HG03025 (cell line): Measurements from ENCODE around the gene MED15.

ENCODE experiments used
- ATAC-seq: cut with Tn5 transposase; IDR thresholded peaks from one replicate; pipeline ENCODE4 v1.9.1; 2021; ENCODE audit warnings: mild to moderate bottlenecking, moderate library complexity; ENCODE audit not compliant: unreplicated experiment, low FRiP score

Gene MED15

DNA sequence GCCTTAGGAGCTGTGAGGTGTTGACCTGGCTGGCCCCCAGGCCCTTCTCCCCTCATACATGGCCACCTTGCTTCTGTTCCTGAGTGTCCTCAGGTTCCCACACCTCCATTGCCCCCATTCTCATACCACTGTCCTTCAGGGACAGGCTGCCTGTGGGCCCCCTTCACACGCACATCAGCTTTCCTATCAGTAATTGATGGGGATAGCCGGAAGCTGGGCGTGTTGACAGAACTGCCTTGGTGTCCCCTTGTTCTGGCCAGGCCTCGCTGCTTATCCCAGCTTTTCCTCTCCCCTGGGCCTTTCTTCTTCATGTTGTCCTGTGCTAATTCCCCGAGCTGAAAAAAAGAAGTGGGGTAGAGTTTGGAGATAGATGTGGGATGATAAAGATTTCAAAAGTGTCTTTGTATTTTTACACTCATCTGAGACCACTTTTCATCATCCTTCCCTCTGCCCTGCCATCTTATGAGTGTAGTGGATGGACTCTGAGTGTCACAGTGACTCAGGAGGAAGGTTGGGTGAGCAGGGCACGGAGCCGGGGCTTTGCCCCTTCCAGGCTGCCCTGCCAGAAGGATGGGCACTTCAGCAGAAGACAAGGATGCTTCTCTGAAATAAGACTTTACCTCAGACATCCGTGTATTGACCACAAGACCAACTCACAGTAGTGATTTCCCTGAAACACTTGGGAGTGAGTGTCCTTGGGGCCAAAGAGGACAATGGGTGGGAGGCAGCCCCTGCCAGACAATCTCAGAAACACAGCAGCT, 42.8 kb downstream of the MED15 start:
- ATAC-seq: no peak

DNA sequence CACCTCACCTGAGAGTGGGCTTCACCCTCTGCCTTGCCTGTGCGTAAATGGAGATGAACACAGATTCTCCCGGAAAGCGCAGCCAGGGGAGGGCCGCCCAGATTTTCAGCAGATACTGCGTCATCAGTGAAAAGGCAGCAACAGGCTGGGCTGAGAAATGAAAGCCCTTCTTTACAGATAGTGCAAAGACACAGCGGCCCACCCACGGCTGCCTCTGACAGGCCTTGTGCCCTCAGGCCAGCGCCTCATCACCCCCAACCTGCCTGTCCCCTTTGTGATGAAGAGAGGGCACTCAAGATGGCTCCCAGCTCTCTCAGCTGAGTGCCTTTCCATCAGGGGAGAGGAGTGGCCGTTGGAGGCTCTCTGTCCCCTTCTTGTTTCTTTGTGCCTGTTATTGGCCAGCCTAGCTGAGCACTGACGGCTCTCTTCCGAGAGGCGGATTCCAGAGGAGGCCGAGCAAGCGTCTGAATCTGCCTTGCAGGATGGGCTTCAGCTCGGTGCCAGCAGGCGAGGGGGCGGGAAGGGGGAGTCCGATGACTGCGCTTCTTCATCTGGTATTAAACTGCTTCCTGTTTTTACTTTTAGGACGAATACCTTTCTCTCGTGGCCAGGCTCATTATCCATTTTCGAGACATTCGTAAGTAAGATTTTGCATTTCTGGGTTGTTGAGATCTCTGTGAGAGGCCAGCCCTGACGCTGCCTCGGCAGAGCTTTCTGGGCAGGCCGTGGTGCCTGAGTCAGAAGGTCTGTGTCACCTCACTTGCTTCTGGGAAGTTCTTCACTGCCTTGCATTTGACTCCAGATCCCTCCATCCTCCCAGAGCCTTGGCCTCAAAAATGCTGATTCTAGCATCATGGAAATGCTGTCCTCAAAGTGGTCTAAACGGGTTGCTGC, 43.7 kb downstream of the MED15 start:
- ATAC-seq: no peak

DNA sequence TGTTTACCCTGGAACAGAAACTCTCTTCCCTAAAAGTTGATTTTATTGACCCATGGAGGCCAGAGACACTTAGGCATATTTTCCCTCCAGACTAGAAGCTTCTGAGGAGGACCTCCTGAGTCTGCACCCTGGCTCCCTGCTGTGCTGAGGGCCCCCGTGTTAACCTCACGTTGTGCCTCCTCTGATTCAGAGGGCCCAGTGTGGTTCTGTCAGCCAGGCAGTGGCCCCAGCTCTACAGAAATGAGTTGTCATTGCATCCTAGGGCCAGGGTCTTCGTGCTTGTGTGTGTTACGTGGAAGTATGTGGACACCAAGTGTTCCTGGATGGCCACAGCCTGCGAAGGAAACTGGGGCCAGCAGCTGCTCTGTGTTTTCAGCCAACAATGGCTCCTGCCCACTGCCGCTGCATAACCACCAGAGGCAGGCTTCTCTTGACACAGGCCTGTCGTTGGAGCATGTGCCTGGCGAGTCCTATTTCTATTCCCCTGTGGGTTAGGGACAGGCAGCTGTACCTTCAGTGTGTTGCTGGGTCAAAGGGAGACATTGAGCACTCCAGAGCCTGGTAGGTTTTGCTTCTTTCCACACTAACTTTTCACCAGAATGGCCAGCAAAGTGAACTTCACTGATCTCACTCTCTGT, 44.5 kb downstream of the MED15 start:
- ATAC-seq: no peak

DNA sequence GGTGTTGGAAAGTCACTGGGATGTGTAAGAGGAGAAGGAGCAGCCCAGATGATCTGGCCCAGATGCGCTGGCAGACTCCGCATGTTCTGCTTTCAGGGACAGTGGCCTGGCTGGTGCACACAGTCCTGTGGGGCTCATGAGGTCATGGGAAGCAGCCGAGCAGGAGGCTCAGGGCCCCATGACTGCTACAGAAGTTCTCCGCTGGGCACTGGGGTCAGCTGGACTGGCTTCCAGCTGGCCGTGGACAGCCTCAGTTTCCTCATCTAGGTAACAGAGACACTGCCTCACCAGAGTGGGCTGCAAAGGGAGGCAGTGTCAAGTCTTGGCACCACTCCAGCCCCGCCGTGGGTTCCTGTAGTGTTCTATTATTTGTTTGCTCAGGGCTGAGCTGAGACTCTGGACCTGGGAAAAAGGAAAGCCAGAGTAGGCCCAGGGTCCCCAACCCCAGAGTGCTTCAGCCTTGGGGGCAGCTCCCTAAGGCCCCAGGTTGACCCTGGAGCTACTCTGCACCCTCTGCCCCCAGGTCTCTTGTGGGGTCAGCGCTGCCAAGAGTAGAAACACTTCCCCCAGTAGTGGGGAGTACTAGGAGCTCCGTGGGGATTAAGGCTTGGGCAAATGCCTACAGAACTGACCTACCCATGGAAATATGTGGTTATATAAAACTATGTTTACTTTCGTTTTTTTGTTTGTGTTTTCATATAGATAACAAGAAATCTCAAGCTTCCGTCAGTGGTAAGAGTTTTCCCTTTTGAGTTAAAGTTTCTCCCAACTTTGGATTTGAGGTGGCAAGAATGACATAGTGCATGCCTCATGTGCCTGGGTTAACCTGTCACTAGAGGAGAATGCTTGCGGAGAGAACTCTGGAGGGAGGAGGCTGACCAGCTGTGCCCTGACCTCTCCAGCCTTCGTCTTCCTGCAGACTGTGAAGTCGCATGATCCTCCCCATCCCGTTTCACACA, 45.3 kb downstream of the MED15 start:
- ATAC-seq: no peak

DNA sequence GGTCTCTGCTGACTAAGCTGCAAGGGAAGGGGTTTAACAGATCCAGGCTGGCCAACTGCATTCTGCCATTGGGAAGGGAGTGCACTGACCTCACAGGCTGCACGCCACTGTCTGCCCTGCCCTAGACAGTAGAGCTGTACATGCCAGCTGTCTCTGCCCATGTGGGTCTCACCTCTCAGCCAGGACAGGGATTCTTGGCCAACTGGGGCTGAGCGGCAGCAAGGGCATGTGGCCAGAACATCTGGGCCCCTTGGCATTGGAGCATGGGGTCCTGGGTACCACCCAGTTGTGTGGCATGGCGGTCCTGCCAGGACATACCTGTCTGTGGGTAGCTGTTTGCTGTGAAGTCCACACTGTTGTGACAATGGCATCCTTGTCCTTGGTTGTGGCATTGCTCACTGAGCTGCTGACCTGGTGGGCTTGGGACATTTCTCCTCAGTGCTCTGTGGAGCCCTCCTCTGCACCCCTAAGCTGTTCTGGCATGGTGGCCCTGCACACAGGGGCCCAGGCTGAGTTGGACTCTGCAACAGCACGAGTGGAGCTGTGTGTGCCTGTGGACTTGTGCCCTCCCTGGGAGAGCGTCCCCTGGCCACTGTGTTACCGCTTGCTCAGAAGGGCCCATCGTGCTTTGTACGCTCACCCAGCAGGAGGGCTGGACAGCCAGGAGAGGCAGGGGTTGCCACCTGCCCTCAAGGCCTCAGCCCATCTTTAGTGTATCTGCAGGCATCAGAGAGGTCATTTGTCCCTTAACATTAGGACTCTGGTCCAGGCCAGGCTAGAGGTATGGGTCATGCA, 46.7 kb downstream of the MED15 start:
- ATAC-seq: no peak

DNA sequence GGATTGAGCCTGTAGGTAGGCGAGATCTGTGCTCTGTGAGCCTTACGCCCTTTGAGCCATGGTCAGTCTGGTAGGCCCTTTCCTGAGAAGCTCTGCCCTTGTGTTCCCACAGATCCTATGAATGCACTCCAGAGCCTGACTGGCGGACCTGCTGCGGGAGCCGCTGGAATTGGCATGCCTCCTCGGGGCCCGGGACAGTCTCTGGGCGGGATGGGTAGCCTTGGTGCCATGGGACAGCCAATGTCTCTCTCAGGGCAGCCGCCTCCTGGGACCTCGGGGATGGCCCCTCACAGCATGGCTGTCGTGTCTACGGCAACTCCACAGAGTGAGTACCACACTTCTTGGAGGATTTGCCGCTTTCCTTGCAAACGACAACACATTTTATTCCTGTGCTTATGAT, 47.4 kb downstream of the MED15 start:
- no peak for ATAC-seq

DNA sequence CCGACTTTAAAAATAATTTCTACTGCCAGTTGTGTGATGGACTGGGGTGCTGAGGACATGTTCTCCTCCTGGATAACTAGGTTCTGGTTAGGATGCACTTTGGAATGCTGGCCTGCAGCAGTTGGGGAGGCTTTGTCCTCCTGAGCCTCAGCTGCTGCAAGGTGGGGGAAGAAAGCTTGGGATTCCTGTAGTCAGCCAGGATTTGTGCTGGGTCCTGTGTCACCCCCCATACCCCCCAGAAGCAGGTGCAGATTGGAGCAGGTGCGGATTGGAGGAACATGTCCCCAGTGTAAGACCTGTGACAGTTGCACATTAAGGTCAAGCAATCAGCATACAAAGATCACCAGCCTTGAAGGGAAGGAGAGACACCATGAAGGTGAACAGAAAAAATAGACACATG, 51.1 kb downstream of the MED15 start:
- no peak for ATAC-seq

DNA sequence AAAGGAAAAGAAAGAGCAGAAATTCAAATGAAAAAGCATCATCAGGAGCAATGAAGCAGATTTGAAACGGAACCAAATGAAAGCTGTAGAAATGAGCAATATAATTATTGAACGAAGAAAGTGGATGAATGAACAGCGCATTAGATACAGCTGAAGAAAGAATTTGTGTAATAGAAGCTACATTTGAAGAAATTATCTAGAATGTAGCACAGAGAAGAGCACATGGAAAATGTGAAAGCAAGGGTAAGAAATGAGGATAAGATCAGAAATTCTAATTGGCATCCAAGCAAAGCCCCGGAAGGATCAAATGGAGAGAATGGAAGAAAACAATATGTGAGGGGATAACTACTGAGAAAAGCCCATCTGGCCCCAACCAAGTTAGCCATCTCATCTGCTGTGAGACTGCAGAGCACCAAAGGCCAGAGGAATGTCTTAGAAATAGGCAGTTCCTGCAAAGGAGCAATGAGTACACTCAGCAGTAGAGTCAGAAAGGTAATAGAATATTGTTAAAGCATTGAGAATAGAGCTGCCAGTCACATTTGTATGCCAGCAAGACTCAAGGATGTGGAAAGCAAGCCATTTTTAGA, 51.9 kb downstream of the MED15 start:
- ATAC-seq: no peak

DNA sequence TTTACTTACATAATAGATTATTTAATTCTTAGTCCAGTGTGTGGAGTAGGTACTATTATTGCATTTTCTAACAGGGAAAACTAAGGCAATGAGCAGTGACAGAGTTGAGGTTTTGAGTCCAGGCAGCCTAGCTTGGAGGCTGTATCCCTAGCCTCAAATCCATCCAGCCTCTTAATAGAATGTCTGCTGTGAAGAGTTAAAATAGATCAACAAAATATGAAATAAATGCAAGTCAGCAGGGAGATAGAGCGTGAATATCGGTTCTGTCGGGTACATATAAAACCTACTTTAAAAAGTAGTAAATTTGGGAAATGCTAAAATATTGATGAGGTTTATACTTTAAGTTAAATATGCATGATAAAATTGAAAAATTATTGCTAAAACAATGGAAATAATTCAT, 53.3 kb downstream of the MED15 start:
- ATAC-seq: no peak

DNA sequence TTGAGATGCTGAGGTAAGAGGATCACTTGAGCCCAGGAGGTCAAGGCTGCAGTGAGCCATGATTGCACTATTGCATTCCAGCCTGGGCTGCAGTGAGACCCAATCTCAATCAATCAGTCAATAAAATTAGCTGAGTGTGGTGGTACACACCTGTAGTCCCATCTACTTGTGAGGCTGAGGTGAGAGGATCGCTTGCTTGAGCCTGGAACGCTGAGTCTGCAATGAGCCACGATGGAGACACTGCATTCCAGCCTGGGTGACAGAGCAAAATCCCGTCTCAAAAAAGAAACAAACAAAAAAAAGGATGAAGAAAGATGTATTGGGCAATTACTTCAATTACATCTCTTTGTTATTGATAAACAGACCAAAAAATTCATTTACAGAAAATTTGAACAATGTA, 54.5 kb downstream of the MED15 start:
- no peak for ATAC-seq

DNA sequence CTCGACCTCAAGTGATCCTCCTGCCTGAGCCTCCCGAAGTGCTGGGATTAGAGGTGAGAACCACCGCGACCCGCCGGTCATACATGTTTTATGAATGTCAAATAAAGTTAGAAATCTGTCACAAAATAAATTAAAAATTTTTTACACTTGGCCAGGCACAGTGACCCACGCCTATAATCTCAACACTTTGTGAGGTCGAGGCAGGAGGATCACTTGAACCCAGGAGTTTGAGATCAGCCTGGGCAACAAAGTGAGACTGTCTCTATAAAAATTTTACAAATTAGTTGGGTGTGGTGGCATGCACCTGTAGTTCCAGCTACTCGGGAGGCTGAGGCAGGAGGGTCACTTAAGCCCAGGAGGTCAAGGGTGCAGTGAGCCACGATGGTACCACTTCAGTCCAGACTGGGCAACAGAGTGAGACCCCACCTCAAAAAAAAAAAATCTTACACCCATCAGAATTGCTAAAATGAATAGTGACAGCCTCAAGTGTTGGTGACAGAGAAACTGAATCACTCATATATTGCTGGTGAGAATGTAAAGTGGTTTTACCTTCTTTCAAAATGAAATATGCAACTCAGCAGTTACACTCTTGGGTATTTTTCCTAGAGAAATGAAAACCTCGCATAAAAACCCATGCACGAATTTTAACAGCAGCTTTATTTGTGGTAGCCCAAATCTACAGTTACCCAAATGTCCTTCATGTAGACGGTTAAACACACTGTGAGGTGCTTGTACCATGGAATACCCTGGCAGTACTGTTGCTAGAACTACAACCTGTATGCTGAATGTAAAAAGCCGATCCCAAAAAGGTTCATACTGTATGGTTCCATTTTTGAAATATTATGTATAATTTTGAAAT, 55.4 kb downstream of the MED15 start:
- ATAC-seq: no peak

DNA sequence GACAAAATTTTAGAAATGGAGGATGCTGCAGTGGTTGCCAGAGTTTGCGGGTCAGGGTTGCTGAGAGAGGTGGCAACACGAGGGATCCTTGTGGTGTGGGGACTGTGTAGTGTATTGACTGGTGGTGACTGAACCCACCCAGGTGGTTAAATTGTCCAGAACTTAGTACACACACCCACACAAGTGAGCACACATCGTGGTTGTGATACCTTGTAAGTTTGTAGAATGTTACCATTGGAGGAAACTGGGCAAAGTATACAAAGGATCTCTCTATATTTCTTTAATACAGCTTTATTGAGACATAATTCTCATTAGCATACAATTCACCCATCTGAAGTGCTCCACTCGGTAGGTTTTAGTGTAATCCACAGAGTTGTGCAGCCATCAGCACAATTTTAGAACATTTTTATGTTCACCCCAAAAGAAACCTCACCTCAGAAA, 56.1 kb downstream of the MED15 start:
- no peak for ATAC-seq

DNA sequence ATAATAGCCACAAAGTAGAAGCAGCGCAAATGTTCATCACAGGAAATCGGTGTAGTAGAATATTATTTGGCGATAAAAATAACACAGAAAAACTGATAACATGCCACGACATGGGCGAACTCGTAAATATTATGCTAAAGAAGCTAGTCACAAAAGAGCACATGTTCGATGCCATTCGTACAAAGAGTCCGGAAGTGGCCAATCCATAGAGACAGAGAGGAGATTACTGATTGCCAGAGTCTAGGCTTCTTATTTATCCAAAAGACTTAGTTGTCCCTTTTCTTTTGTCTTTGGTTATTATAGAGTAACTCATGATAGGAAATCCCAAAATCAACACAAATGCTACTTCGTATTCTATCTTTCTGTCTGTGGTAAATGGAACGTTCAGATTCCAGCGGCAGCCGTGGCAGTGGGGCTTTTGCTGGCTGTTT, 56.5 kb downstream of the MED15 start:
- ATAC-seq: no peak

DNA sequence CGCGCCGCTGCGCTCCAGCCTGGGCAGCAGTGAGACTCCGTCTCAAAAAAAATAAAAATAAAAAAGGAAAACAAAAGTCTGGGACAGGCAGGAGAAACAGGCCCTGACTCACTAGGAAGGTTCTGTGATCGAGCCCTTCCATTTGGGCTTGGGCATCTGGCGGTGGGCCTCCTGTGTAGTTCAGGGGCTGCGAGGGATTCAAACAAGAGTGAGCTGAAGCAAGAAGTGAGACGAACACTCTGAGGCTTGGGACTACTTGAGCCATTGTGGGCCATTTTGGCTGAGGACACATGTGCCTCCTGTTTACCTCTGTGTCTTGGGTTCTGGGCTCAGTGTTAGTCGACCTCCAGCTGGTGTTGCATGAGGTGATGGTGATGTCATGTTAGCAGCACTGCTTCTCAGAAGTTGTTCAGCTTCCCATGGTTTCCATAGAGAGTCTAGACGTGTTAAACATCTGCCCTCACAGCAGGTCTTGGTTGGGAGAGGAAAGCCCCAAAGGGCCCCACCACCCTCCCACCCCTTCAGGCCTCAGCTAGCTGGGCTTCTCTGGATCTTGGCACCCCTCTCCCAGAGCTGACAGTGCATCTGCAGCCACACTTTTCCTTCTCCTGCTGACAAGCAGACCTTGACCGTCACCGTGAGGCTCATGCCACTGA, 57.8 kb downstream of the MED15 start:
- no peak for ATAC-seq

DNA sequence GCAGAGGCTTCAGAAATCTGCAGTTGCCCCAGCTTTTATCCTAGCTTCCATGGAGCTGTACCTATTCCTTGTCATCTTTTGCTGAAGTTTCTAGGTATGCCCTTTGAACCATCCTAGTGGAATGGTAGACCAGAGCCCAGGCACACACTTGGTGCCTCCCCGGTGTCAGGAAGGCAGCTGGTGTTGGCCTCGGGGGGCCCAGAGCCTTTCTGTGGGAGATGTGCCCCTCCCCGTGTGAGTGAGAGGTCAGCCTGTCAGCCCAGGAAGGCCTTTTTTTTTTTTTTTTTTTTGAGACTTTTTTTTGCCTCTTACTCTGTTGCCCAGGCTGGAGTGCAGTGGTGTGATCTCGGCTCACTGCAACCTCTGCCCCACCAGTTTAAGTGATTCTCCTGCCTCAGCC, 58.4 kb downstream of the MED15 start:
- ATAC-seq: no peak

DNA sequence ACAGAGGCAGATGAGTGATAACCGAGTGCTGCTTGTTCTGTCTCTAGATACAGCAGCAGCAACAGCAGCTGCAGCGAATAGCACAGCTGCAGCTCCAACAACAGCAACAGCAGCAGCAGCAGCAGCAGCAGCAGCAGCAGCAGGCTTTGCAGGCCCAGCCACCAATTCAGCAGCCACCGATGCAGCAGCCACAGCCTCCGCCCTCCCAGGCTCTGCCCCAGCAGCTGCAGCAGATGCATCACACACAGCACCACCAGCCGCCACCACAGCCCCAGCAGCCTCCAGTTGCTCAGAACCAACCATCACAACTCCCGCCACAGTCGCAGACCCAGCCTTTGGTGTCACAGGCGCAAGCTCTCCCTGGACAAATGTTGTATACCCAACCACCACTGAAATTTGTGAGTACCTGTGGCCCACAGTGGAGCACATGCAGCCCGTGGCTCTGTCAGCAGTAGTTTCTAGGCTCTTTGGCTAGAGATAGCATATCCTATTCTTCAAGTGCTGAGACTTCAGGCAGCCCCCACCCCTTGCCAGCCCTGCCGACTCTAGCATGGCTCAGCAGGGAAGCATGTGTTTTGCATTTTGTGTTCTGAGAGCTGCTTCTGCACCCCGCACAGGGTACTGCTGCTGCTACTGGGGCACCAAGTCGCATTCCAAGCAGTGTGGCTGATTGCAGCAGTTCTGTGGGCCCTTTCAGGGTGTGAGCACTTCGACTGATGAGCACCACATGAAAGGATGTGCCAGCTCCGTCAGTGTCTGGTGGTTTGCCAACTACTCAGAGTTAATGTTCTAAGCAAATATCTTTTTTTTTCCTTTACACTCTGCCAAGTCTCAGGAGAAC, 59.2 kb downstream of the MED15 start:
- ATAC-seq: no peak

DNA sequence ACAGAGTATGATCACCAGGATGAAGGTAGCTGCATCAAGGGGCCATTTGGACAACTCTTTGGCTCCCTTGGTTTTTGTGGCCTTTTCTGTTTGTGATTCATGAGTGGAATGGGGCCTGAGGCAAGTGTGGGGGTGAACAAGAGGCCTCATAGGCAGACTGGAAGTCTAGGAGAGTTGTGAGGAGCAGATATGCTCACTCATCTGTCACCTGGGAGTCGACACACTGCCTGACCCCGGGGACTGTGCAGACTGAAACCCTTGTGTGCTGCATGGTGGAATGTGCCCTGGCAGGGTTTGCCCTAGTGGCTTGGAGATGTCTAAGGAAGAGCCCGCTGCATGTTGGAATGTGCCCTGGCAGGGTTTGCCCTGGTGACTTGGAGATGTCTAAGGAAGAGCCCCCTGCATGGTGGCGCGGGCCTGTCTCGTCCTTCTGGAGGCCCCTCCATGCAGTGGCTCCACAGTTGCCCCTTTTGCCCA, 60.0 kb downstream of the MED15 start:
- ATAC-seq: no peak
